A172 (cell line): ENCODE results near the gene FBXW11. TPM values are rescaled to one million over a fixed set of nuclear protein-coding genes. Genes with fewer than 3 reads are reported as not detected.
"Not testable (repeated sequence)": the region's sequence is repeated elsewhere in the genome, so short reads cannot be mapped to it uniquely, and the experiment has no call there.

Source experiments
- DNase-seq: peaks from one replicate; pipeline ENCODE4 v3.0.0-alpha.2; 2015; ENCODE audit warnings: low spot score
- total RNA-seq: library from RNA; depleted of rRNA; stranded (reverse); fragments of >200 nt; shearing (Covaris generic); gene quantifications from 2 replicates; pipeline ENCODE4 v1.2.3, GENCODE V29; 2014

The FBXW11 gene
- total RNA-seq, 1 experiment from 2014 or later: 106 TPM

- no peak for DNase-seq
Observed at GRCh38 chr5:171954721-171955120, 51.7 kb downstream of the FBXW11 start.

- DNase-seq: no peak
Observed at GRCh38 chr5:171953860-171954701, 52.4 kb downstream of the FBXW11 start.

- no peak for DNase-seq
Observed at GRCh38 chr5:171952021-171952420, 54.4 kb downstream of the FBXW11 start.

GRCh38 chr5:171951218-171951617 is 55.2 kb downstream of the FBXW11 start:
- DNase-seq: no peak

GRCh38 chr5:171946000-171946781 is 60.2 kb downstream of the FBXW11 start:
- DNase-seq: no peak

- no peak for DNase-seq
Observed at GRCh38 chr5:171945476-171945875, 61.0 kb downstream of the FBXW11 start.

- DNase-seq: no peak
Observed at GRCh38 chr5:171945066-171945465, 61.4 kb downstream of the FBXW11 start.

GRCh38 chr5:171942112-171942516 is 64.3 kb downstream of the FBXW11 start:
- DNase-seq: not testable (repeated sequence)

- DNase-seq: not testable (repeated sequence)
Observed at GRCh38 chr5:171941675-171942074, 64.8 kb downstream of the FBXW11 start.

- not testable (repeated sequence) for DNase-seq
Observed at GRCh38 chr5:171941275-171941674, 65.2 kb downstream of the FBXW11 start.

- no peak for DNase-seq
Observed at GRCh38 chr5:171939951-171940350, 66.5 kb downstream of the FBXW11 start.

GRCh38 chr5:171938358-171938757 is 68.1 kb downstream of the FBXW11 start:
- no peak for DNase-seq

GRCh38 chr5:171937351-171937750 is 69.1 kb downstream of the FBXW11 start:
- DNase-seq: no peak

- no peak for DNase-seq
Observed at GRCh38 chr5:171934586-171934985, 71.9 kb downstream of the FBXW11 start.

- no peak for DNase-seq
Observed at GRCh38 chr5:171931163-171931562, 75.3 kb downstream of the FBXW11 start.

GRCh38 chr5:171927345-171927941 is 79.0 kb downstream of the FBXW11 start:
- no peak for DNase-seq

- no peak for DNase-seq
Observed at GRCh38 chr5:171926311-171926710, 80.1 kb downstream of the FBXW11 start.

GRCh38 chr5:171924493-171925122 is 81.8 kb downstream of the FBXW11 start:
- no peak for DNase-seq

- DNase-seq: no peak
Observed at GRCh38 chr5:171920765-171921391, 85.6 kb downstream of the FBXW11 start.

GRCh38 chr5:171915700-171916099 is 90.7 kb downstream of the FBXW11 start:
- DNase-seq: not testable (repeated sequence)

GRCh38 chr5:171914726-171915338 is 91.6 kb downstream of the FBXW11 start:
- no peak for DNase-seq
